Upper lobe of right lung (tissue), 1 donor: ENCODE data around the gene FAM181A. TPM values are rescaled to one million over a fixed set of nuclear protein-coding genes. Genes with fewer than 3 reads are reported as not detected.
A peak's percentile ranks its signal among the peaks of the same experiment; 100 is the strongest.

ENCODE experiments used
- ATAC-seq: fragments of 200-7000 bp; cut with Tn5 transposase; one replicate; pipeline ENCODE4 v1.9.1; 2020; ENCODE audit warnings: mild to moderate bottlenecking, moderate library complexity
- DNase-seq: peaks from one replicate; pipeline ENCODE4 v3.0.0-alpha.2; 2020
- H3K27ac ChIP-seq: fragments of 200-600 bp; one replicate; pipeline ENCODE4 v1.8.0; 2022
- H3K27me3 ChIP-seq: fragments of 200-600 bp; one replicate; pipeline ENCODE4 v1.8.0; 2022; ENCODE audit warnings: mild to moderate bottlenecking
- H3K36me3 ChIP-seq: fragments of 200-600 bp; one replicate; pipeline ENCODE4 v1.8.0; 2022
- H3K4me1 ChIP-seq: fragments of 200-600 bp; one replicate; pipeline ENCODE4 v1.8.0; 2022
- H3K4me3 ChIP-seq: fragments of 200-600 bp; one replicate; pipeline ENCODE4 v1.8.0; 2022; ENCODE audit warnings: mild to moderate bottlenecking
- H3K9me3 ChIP-seq: fragments of 200-600 bp; one replicate; pipeline ENCODE4 v1.8.0; 2022
- CTCF ChIP-seq: fragments of 200-600 bp; IDR thresholded peaks from one replicate; pipeline ENCODE4 v1.8.0; 2022; ENCODE audit warnings: antibody characterized with exemption
- intact Hi-C: fragments of 100-400 bp; cut with DNase I; formaldehyde crosslinking; loops from one replicate; pipeline ENCODE4 v1.11.0; 2022
- total RNA-seq: library from RNA; stranded (reverse); fragmentation: NEBNext Ultra II Directional; extraction: Animal tissue kit (Norgen Biotek cat#: 25700); gene quantifications from one replicate; pipeline ENCODE4 v1.2.1, GENCODE V29; 2021
- donor health status: DM: no; HTN: yes; CAD: no; lungs with severe emphysema.

The FAM181A gene
- total RNA-seq, 1 donor from 2014 or later, result 3.5 TPM

- H3K9me3 ChIP-seq, result no peaks in the 10 kb centered on the region
- H3K36me3 ChIP-seq, result no peaks in the 10 kb centered on the region
- H3K4me1 ChIP-seq, result peaks cover 25% of the 10 kb centered on the region
- TF ChIP-seq CTCF, result no peak
- DNase-seq (no peak), ATAC-seq (no peak)
- H3K4me3 ChIP-seq, result no peak overlapping the region
- intact Hi-C loops, result no loop called here
- H3K27me3 ChIP-seq, result no peaks in the 10 kb centered on the region
- no peak overlapping the region for H3K27ac ChIP-seq
Observed at GRCh38 chr14:93957333-93957710, 30.2 kb downstream of the FAM181A start.

DNA sequence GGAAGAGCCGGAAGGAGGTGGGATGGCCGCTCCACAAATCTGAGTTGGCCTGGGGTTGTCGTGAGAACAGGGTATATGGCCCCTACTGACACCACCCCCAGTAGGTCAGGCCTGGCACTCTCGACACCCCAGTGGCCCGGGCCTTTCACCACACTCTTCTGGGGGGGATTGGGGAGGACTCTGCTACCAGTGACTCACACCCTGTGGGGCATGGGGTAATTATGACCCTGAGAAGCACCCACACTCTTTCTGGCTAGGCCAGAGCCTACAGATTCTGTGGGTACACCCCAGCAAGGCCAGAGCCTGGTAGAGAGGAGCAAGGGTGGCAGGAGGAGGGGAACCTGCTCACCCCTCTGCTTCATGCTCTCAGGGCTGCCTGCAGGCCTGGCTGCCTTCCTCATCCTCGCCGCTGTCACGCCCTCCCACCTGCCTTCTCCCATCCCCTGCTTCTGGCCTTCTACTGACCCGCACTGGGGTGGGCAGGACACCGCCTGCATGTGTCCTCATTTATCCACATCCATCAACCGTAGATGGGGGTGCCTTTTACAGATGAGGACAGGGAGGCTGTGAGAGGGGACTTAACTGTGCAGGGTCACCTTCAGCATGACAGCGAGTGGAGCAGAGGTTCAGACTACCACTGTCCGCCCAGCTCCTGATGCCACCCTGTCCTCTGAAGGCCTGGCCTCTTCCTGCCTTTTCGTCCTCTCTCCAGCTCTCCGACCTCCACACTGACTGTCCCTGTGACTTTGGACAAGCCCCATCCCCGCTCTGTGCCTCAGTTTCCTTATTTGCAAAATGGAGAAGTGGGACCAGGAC, 30.8 kb downstream of the FAM181A start:
- Histone ChIP-seq H3K36me3 (no peaks in the 10 kb centered on the region), H3K9me3 (no peaks in the 10 kb centered on the region), H3K27ac (no peak overlapping the region), H3K4me3 (no peak overlapping the region), H3K27me3 (no peaks in the 10 kb centered on the region), H3K4me1 (peaks cover 30% of the 10 kb centered on the region)
- intact Hi-C loops, result no loop called here
- ATAC-seq (no peak), DNase-seq (no peak)
- no peak for TF ChIP-seq CTCF

- Histone ChIP-seq H3K27ac (peak overlapping the region; percentile 24), H3K4me1 (peaks cover 30% of the 10 kb centered on the region), H3K27me3 (no peaks in the 10 kb centered on the region), H3K36me3 (no peaks in the 10 kb centered on the region), H3K9me3 (no peaks in the 10 kb centered on the region), H3K4me3 (no peak overlapping the region)
- no peak for TF ChIP-seq CTCF
- intact Hi-C loops, result no loop called here
- no peak for DNase-seq
- no peak for ATAC-seq
Observed at GRCh38 chr14:93958567-93959238, 31.6 kb downstream of the FAM181A start.

- TF ChIP-seq CTCF, result no peak
- no peaks in the 10 kb centered on the region for H3K27me3 ChIP-seq
- H3K27ac ChIP-seq, result peak overlapping the region; percentile 24
- H3K36me3 ChIP-seq, result no peaks in the 10 kb centered on the region
- no peaks in the 10 kb centered on the region for H3K9me3 ChIP-seq
- intact Hi-C loops, result no loop called here
- peaks cover 30% of the 10 kb centered on the region for H3K4me1 ChIP-seq
- H3K4me3 ChIP-seq, result no peak overlapping the region
- ATAC-seq (peak; percentile 71), DNase-seq (peak; percentile 78)
Observed at GRCh38 chr14:93959239-93960107, 32.3 kb downstream of the FAM181A start.

- Histone ChIP-seq H3K4me3 (no peak overlapping the region), H3K36me3 (no peaks in the 10 kb centered on the region), H3K4me1 (peaks cover 30% of the 10 kb centered on the region), H3K27ac (no peak overlapping the region), H3K27me3 (no peaks in the 10 kb centered on the region), H3K9me3 (no peaks in the 10 kb centered on the region)
- intact Hi-C loops, result no loop called here
- ATAC-seq (no peak), DNase-seq (no peak)
- no peak for TF ChIP-seq CTCF
Observed at GRCh38 chr14:93960108-93960475, 32.9 kb downstream of the FAM181A start.
